K562 (cell line): ENCODE data around the gene RHBG. TPM values are rescaled to one million over a fixed set of nuclear protein-coding genes. Genes with fewer than 3 reads are reported as not detected.
A peak's percentile ranks its signal among the peaks of the same experiment; 100 is the strongest.

ENCODE experiments used
- CREM ChIP-seq: IDR thresholded peaks from 2 replicates; pipeline ENCODE4 v1.6.1; 2014; ENCODE audit warnings: antibody characterized with exemption, low read depth
- CTBP1 ChIP-seq: fragments of 450-650 bp; IDR thresholded peaks from 2 replicates; pipeline ENCODE4 v1.6.1; 2016; ENCODE audit warnings: borderline replicate concordance
- GABPB2 ChIP-seq: fragments of 250-450 bp; sonication (Bioruptor Pico); conservative IDR thresholded peaks from 2 replicates; pipeline ENCODE4 v1.5.1; 2021; ENCODE audit warnings: mild to moderate bottlenecking
- HMG20B ChIP-seq: fragments of 250-450 bp; sonication (Bioruptor Pico); IDR thresholded peaks from 2 replicates; pipeline ENCODE4 v1.5.0; 2021; ENCODE audit warnings: mild to moderate bottlenecking
- HSF4 ChIP-seq: fragments of 250-450 bp; sonication (Bioruptor Pico); IDR thresholded peaks from 2 replicates; pipeline ENCODE4 v2.1.2; 2022; ENCODE audit warnings: mild to moderate bottlenecking, moderate library complexity, borderline replicate concordance
- KDM4B ChIP-seq, 2 experiments: fragments of 450-650 bp in 1 of 2; sonication (generic) in 1 of 2; IDR thresholded peaks; 2 replicates each; pipeline ENCODE4 v1.6.1; 2016 to 2017; ENCODE audit warnings: borderline replicate concordance in 2 of 2, antibody characterized with exemption in 1 of 2, low read depth in 1 of 2, mild to moderate bottlenecking in 1 of 2
- MAFF ChIP-seq: IDR thresholded peaks from 2 replicates; pipeline ENCODE4 v1.6.1; 2012; ENCODE audit warnings: low read length, improper control_type of control experiment
- NR2C1 ChIP-seq, 2 experiments: fragments of 450-650 bp; IDR thresholded peaks; 2 replicates each; pipeline ENCODE4 v1.6.1; 2017; ENCODE audit warnings: mild to moderate bottlenecking in 2 of 2, antibody characterized with exemption in 1 of 2, inconsistent platforms in 1 of 2, missing compliant biosample characterization in 1 of 2, missing genetic modification characterization in 1 of 2
- PML ChIP-seq: IDR thresholded peaks from 2 replicates; pipeline ENCODE4 v1.6.1; 2012; ENCODE audit warnings: low read length, inconsistent platforms
- POLR2H ChIP-seq: IDR thresholded peaks from 2 replicates; pipeline ENCODE4 v1.6.1; 2016; ENCODE audit warnings: missing genetic modification characterization, low read depth, mild to moderate bottlenecking, control low read depth, missing compliant biosample characterization, moderate library complexity
- PTTG1 ChIP-seq: fragments of 450-650 bp; IDR thresholded peaks from 2 replicates; pipeline ENCODE4 v1.6.1; 2016; ENCODE audit warnings: low read depth, mild to moderate bottlenecking, missing genetic modification characterization, missing compliant biosample characterization
- SIN3B ChIP-seq: fragments of 450-650 bp; IDR thresholded peaks from 2 replicates; pipeline ENCODE4 v1.6.1; 2017; ENCODE audit warnings: low read depth, mild to moderate bottlenecking, moderate library complexity
- SMARCC2 ChIP-seq: fragments of 450-650 bp; IDR thresholded peaks from 2 replicates; pipeline ENCODE4 v1.6.1; 2017; ENCODE audit warnings: antibody characterized with exemption, moderate library complexity, mild to moderate bottlenecking, low read depth
- U2AF1 ChIP-seq: fragments of 200-400 bp; formaldehyde crosslinking; optimal IDR thresholded peaks from 2 replicates; pipeline ENCODE3; 2017; ENCODE audit warnings: mild to moderate bottlenecking, low read depth, low read length, moderate library complexity
- YY1 ChIP-seq, 3 experiments: IDR thresholded peaks; 2 replicates each; pipeline ENCODE4 v1.6.1; 2011; ENCODE audit warnings: low read length in 2 of 3, mild to moderate bottlenecking in 2 of 3, moderate library complexity in 2 of 3, borderline replicate concordance in 1 of 3, control low read depth in 1 of 3, low read depth in 1 of 3; ENCODE audit not compliant: insufficient read depth in 3 of 3, insufficient replicate concordance in 2 of 3, control insufficient read depth in 1 of 3, insufficient read length in 1 of 3; ENCODE audit errors: extremely low read depth in 1 of 3
- polyA plus RNA-seq, 8 experiments: library from polyadenylated mRNA; depleted of rRNA in 4 of 8; stranded (reverse) in 5 of 8; unstranded in 3 of 8; fragments of >200 nt; fragmentation: Nextera tagmentation in 2 of 8; fragmentation: Illumina TruSeq in 1 of 8; extraction: Ambion mirVana in 2 of 8; extraction: Trizol in 1 of 8; gene quantifications; 2 replicates each; pipeline versions ENCODE4 v1.2.1 to v1.2.3, GENCODE V29; 2011 to 2014; ENCODE audit warnings: inconsistent platforms in 1 of 8, missing spikeins in 1 of 8
- total RNA-seq, 7 experiments: library from RNA; depleted of rRNA in 6 of 7; stranded (reverse); fragments of >200 nt in 6 of 7; fragmentation: Illumina TruSeq in 2 of 7; extraction: Trizol in 2 of 7; gene quantifications; 2 replicates each; pipeline versions ENCODE4 v1.2.1 to v1.2.3, GENCODE V29; 2011 to 2021; ENCODE audit warnings: low replicate concordance in 1 of 7
- TF ChIP-seq, protein P1 (sequence below): conservative IDR thresholded peaks from 2 replicates; pipeline ENCODE4 v1.6.1; 2011; ENCODE audit warnings: low read depth, mild to moderate bottlenecking, low read length; ENCODE audit not compliant: control insufficient read depth
- TF ChIP-seq, protein P2 (sequence below): sonication (generic); formaldehyde crosslinking; IDR thresholded peaks from 2 replicates; pipeline ENCODE4 v1.4.0; 2020; ENCODE audit warnings: mild to moderate bottlenecking, missing genetic modification reagents
- TF ChIP-seq, protein P3 (sequence below): sonication (generic); formaldehyde crosslinking; IDR thresholded peaks from 2 replicates; pipeline ENCODE4 v1.8.0; 2022; ENCODE audit warnings: mild to moderate bottlenecking, missing genetic modification reagents
- TF ChIP-seq, protein P4 (sequence below): sonication (generic); formaldehyde crosslinking; IDR thresholded peaks from 2 replicates; pipeline ENCODE4 v1.8.1; 2023; ENCODE audit warnings: mild to moderate bottlenecking, missing genetic modification reagents

The RHBG gene
- total and polyA plus RNA-seq, 9 of the 15 experiments (the other 6 are each of a cell fraction or from before 2014, with no cell fraction given): not detected

DNA sequence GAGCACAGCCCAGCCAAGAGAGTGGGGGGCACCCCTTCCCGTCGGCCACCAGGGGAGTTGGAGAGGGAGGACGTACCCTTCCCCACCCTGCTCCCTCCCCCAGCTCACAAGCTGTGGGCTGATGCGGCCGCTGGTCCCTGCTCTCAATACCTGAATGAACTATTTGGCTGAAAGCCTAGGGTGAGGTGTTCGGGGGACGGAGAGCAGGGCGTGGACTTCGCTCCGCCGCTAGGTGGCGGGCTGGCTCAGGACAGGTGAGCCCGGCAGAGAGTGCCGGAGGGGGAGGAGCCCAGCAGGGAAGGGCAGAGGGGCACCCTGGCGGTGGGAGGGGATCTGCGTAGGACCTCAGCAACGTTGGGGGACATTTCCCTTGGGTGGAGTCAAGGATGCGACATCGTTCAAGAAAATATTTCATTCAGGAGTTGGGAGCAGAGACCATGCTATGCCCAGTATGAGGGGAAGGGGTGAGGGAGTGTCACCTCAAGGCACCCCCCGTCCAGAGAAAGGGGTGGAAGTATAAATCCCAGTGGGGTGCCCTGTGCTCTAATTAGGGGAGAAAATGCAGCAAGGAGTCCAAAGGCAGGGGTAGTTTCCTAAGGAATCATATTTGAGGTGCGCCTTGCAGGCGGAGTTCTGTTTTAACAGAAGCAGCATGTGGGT lies 12.0 kb upstream of the RHBG start (continued):
- no peak for TF ChIP-seq YY1 (IDR thresholded peaks at IDR 0.05; ENCODE audit: borderline replicate concordance in 1 of 3, control insufficient read depth in 1 of 3, extremely low read depth in 1 of 3, insufficient read depth in 3 of 3, insufficient read length in 1 of 3, insufficient replicate concordance in 2 of 3, low read depth in 1 of 3, low read length in 2 of 3)
- no peak for TF ChIP-seq GABPB2 (CRISPR knock-in tag)
- TF ChIP-seq, protein P1, sequence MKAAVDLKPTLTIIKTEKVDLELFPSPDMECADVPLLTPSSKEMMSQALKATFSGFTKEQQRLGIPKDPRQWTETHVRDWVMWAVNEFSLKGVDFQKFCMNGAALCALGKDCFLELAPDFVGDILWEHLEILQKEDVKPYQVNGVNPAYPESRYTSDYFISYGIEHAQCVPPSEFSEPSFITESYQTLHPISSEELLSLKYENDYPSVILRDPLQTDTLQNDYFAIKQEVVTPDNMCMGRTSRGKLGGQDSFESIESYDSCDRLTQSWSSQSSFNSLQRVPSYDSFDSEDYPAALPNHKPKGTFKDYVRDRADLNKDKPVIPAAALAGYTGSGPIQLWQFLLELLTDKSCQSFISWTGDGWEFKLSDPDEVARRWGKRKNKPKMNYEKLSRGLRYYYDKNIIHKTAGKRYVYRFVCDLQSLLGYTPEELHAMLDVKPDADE: no peak
- TF ChIP-seq, protein P2, sequence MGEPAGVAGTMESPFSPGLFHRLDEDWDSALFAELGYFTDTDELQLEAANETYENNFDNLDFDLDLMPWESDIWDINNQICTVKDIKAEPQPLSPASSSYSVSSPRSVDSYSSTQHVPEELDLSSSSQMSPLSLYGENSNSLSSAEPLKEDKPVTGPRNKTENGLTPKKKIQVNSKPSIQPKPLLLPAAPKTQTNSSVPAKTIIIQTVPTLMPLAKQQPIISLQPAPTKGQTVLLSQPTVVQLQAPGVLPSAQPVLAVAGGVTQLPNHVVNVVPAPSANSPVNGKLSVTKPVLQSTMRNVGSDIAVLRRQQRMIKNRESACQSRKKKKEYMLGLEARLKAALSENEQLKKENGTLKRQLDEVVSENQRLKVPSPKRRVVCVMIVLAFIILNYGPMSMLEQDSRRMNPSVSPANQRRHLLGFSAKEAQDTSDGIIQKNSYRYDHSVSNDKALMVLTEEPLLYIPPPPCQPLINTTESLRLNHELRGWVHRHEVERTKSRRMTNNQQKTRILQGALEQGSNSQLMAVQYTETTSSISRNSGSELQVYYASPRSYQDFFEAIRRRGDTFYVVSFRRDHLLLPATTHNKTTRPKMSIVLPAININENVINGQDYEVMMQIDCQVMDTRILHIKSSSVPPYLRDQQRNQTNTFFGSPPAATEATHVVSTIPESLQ (CRISPR knock-in tag): no peak
- TF ChIP-seq HSF4 (CRISPR knock-in tag): no peak
- peak; percentile 50 for TF ChIP-seq CREM
- TF ChIP-seq MAFF: no peak
- TF ChIP-seq, protein P3, sequence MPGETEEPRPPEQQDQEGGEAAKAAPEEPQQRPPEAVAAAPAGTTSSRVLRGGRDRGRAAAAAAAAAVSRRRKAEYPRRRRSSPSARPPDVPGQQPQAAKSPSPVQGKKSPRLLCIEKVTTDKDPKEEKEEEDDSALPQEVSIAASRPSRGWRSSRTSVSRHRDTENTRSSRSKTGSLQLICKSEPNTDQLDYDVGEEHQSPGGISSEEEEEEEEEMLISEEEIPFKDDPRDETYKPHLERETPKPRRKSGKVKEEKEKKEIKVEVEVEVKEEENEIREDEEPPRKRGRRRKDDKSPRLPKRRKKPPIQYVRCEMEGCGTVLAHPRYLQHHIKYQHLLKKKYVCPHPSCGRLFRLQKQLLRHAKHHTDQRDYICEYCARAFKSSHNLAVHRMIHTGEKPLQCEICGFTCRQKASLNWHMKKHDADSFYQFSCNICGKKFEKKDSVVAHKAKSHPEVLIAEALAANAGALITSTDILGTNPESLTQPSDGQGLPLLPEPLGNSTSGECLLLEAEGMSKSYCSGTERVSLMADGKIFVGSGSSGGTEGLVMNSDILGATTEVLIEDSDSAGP: no peak
- no peak for TF ChIP-seq SIN3B
- TF ChIP-seq PML: no peak
- TF ChIP-seq KDM4B (IDR thresholded peaks at IDR 0.05; ENCODE audit: borderline replicate concordance in 2 of 2, low read depth in 1 of 2): no peak
- TF ChIP-seq, protein P4, sequence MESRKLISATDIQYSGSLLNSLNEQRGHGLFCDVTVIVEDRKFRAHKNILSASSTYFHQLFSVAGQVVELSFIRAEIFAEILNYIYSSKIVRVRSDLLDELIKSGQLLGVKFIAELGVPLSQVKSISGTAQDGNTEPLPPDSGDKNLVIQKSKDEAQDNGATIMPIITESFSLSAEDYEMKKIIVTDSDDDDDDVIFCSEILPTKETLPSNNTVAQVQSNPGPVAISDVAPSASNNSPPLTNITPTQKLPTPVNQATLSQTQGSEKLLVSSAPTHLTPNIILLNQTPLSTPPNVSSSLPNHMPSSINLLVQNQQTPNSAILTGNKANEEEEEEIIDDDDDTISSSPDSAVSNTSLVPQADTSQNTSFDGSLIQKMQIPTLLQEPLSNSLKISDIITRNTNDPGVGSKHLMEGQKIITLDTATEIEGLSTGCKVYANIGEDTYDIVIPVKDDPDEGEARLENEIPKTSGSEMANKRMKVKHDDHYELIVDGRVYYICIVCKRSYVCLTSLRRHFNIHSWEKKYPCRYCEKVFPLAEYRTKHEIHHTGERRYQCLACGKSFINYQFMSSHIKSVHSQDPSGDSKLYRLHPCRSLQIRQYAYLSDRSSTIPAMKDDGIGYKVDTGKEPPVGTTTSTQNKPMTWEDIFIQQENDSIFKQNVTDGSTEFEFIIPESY: peak; percentile 63
- no peak for TF ChIP-seq NR2C1 (IDR thresholded peaks at IDR 0.05)
- TF ChIP-seq NR2C1 (tag; IDR thresholded peaks at IDR 0.05): no peak
- TF ChIP-seq POLR2H (tag): no peak
- peak; percentile 58; the same call in 1 of the 2 replicates for TF ChIP-seq CTBP1
- TF ChIP-seq SMARCC2: peak; percentile 53; the same call in 1 of the 2 replicates
- TF ChIP-seq PTTG1 (tag): no peak
- TF ChIP-seq U2AF1: no peak
- no peak for TF ChIP-seq HMG20B (CRISPR knock-in tag)
